Adrenal gland (tissue), 12 donors: ENCODE measurements around the gene RELN. TPM values are rescaled to one million over a fixed set of nuclear protein-coding genes. Genes with fewer than 3 reads are reported as not detected.

ENCODE experiments used
- DNase-seq, 7 donors: peaks; one replicate each; pipeline ENCODE4 v3.0.0-alpha.2; 2019 to 2020
- H3K27ac ChIP-seq, 5 donors: fragments of 200-600 bp; sonication (generic) in 4 of 5; 1 replicate in 3 of 5; 2 replicates in 2 of 5; pipeline versions ENCODE4 v1.5.1 to v1.8.0; 2016 to 2020; ENCODE audit warnings: mild to moderate bottlenecking in 1 of 5
- H3K27me3 ChIP-seq: fragments of 200-600 bp; 2 replicates; pipeline ENCODE4 v1.8.0; 2021
- H3K36me3 ChIP-seq, 2 donors: fragments of 200-600 bp; replicated peaks in 1 of 2; 1 replicate in 1 of 2; 2 replicates in 1 of 2; pipeline versions ENCODE4 v1.5.1 to v1.8.0; 2018 to 2022
- H3K4me1 ChIP-seq, 2 donors: fragments of 200-600 bp; replicated peaks in 1 of 2; 1 replicate in 1 of 2; 2 replicates in 1 of 2; pipeline versions ENCODE4 v1.5.1 to v1.8.0; 2018 to 2021
- H3K4me3 ChIP-seq, 4 donors: fragments of 200-600 bp; sonication (generic) in 3 of 4; one replicate each; pipeline ENCODE4 v1.5.1; 2016 to 2018
- H3K9me3 ChIP-seq, 3 donors: fragments of 200-600 bp; sonication (generic) in 1 of 3; replicated peaks in 1 of 3; 1 replicate in 2 of 3; 2 replicates in 1 of 3; pipeline versions ENCODE4 v1.5.1 to v1.8.0; 2016 to 2021
- CTCF ChIP-seq, 6 experiments: fragments of 450-650 bp in 4 of 6; fragments of 200-600 bp in 2 of 6; sonication (generic) in 1 of 6; IDR thresholded peaks; 1 replicate in 5 of 6; 2 replicates in 1 of 6; pipeline versions ENCODE4 v1.5.1 to v1.8.0; 2016 to 2021; ENCODE audit warnings: antibody characterized with exemption in 6 of 6, mild to moderate bottlenecking in 2 of 6, moderate library complexity in 1 of 6
- POLR2A ChIP-seq, 2 donors: fragments of 450-650 bp; IDR thresholded peaks; one replicate each; pipeline ENCODE4 v1.6.1; 2017; ENCODE audit warnings: antibody characterized with exemption in 2 of 2, mild to moderate bottlenecking in 2 of 2, moderate library complexity in 1 of 2
- WGBS, 4 donors: extraction: QIAGEN DNeasy Blood & Tissue Kit in 2 of 4; methylation state at CpG; one replicate each; pipeline versions ENCODE4 v1.1.5 to v1.1.7; 2013 to 2017; 5-methylcytosine and 5-hydroxymethylcytosine counted together
- intact Hi-C, 2 donors: fragments of 100-400 bp; cut with DNase I; formaldehyde crosslinking; loops; one replicate each; pipeline versions ENCODE4 v1.14.1 to v1.15.0; 2022 to 2023
- polyA plus RNA-seq, 3 donors: library from polyadenylated mRNA; stranded (reverse); fragments of 200-250 nt in 2 of 3; fragments of 350-450 nt in 1 of 3; fragmentation: Illumina TruSeq in 1 of 3; extraction: RNeasy Lipid Tissue Mini Kit (QIAGEN cat#74804) in 1 of 3; gene quantifications; one replicate each; pipeline ENCODE4 v1.2.3, GENCODE V29; 2013 to 2014
- total RNA-seq, 9 donors: library from RNA; depleted of rRNA in 4 of 9; stranded (reverse); fragments of >200 nt in 4 of 9; fragments of 120-200 nt in 1 of 9; fragmentation: NEBNext Ultra II Directional in 1 of 9; extraction: Animal tissue kit (Norgen Biotek cat#: 25700) in 1 of 9; gene quantifications; one replicate each; pipeline versions ENCODE4 v1.1.0 to v1.2.4, GENCODE V29; 2013 to 2023
- donor health status: healthy with polysubstance abuse.
- donor health status: Bipolar disorder and iron deficiency.
- donor health status: DM: yes; HTN: yes; CAD: no.
- donor health status: DM: no; HTN: no; CAD: no.
- donor health status: DM: no; HTN: no; CAD: no.
- donor health status: DM: yes; HTN: yes; CAD: no.

The RELN gene
- total and polyA plus RNA-seq, 12 donors = 0.88 to 7.9 (median 2.3) TPM

- Histone ChIP-seq H3K4me3 (no peak overlapping the region), H3K4me1 (no peaks in the 10 kb centered on the region), H3K36me3 (no peaks in the 10 kb centered on the region), H3K27ac (no peak overlapping the region), H3K9me3 (no peaks in the 10 kb centered on the region), H3K27me3 (no peaks in the 10 kb centered on the region)
- no peak for DNase-seq
- 75 to 82% (median 78%) methylated on average over 4 of the region's 4 CpGs for WGBS, 4 donors
- TF ChIP-seq CTCF (IDR thresholded peaks at IDR 0.05) (no peak), POLR2A (IDR thresholded peaks at IDR 0.05) (no peak)
- intact Hi-C loops = no loop called here
Measured at GRCh38 chr7:103658055-103659005, 331.1 kb downstream of the RELN start.

DNA sequence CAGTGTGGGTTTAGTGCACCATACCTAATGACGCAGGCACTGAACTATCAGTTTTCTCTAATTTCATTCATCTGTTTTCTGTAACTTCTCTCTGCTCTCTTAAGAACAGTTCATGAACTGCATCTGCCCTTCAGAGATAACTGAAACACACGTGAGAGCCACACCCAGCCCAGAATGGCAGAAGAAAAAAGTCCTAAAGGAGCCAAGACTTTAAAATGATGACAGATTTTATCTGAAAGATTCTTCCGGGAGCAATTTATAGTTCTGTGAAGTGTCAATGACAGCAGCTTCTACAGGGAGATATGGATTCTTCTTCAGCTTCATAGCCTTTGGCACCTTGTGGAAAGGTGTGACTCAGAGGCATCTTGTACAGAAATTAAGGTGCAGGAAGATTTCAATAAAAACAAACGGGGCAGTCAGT is 332.0 kb downstream of the RELN start:
- DNase-seq = no peak
- H3K27ac ChIP-seq = no peak overlapping the region

GRCh38 chr7:103656221-103656620 is 333.2 kb downstream of the RELN start:
- TF ChIP-seq CTCF (IDR thresholded peaks at IDR 0.05) = no peak
- no peak for TF ChIP-seq POLR2A (IDR thresholded peaks at IDR 0.05)
- no peak overlapping the region for H3K4me3 ChIP-seq
- no peaks in the 10 kb centered on the region for H3K27me3 ChIP-seq
- DNase-seq = no peak
- H3K27ac ChIP-seq = no peak overlapping the region
- H3K9me3 ChIP-seq = no peaks in the 10 kb centered on the region
- intact Hi-C loops = no loop called here
- H3K36me3 ChIP-seq = no peaks in the 10 kb centered on the region
- H3K4me1 ChIP-seq = no peaks in the 10 kb centered on the region

More for the DNA sequence above, 332.0 kb downstream of the RELN start:
- intact Hi-C loops = no loop called here
- Histone ChIP-seq H3K4me1 (no peaks in the 10 kb centered on the region), H3K4me3 (no peak overlapping the region), H3K27me3 (no peaks in the 10 kb centered on the region), H3K9me3 (no peaks in the 10 kb centered on the region), H3K36me3 (no peaks in the 10 kb centered on the region)
- TF ChIP-seq POLR2A (IDR thresholded peaks at IDR 0.05) (no peak), CTCF (IDR thresholded peaks at IDR 0.05) (no peak)
- 35 to 54% (median 52%) methylated on average over 4 of the region's 4 CpGs for WGBS, 4 donors

DNA sequence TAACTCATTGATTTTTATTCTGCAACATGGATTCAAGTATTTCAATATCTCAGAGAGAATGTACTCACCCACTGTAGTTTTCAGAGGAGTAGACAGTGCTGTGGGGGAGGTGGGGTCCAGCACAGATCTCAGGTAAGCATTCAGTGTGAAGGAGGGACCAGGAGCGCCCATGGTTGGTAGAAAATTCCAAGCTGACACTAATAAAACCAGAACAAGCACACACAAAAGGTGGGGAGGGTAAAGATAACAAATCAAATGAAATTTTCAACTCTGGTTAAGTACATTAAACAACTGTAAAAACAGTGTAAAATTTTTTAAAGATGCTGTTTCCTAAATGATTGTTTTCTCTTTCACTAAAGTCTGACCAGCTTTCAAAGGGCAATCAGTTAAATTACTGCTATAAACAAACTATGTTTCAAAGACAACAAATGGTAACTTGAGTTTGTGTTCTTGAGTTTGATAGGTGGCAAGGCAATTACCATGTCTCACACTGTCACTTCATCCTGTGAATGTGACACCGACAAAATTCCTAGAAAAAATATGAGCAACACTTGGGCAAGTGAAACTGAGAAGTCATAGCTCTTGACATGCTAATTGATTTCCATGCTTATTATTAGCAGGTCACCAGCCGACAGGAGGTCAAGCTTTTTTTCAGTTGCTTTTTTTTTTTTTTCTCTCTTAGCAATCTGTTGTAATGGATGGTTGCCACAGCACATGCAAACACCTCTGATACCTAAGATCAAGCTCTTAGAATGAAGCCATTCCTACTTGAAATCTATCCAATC is 337.7 kb downstream of the RELN start:
- Histone ChIP-seq H3K27ac (no peak overlapping the region), H3K4me3 (no peak overlapping the region), H3K36me3 (no peaks in the 10 kb centered on the region), H3K27me3 (no peaks in the 10 kb centered on the region), H3K4me1 (no peaks in the 10 kb centered on the region), H3K9me3 (no peaks in the 10 kb centered on the region)
- 43 to 47% (median 44%) methylated on average over 3 of the region's 3 CpGs for WGBS, 4 donors
- intact Hi-C loops = no loop called here
- no peak for DNase-seq
- TF ChIP-seq POLR2A (IDR thresholded peaks at IDR 0.05) (no peak), CTCF (IDR thresholded peaks at IDR 0.05) (no peak)
